ENCODE measurements around the gene SPATA13.
A peak's percentile ranks its signal among the peaks of the same experiment; 100 is the strongest.

SPATA13 gene

DNA sequence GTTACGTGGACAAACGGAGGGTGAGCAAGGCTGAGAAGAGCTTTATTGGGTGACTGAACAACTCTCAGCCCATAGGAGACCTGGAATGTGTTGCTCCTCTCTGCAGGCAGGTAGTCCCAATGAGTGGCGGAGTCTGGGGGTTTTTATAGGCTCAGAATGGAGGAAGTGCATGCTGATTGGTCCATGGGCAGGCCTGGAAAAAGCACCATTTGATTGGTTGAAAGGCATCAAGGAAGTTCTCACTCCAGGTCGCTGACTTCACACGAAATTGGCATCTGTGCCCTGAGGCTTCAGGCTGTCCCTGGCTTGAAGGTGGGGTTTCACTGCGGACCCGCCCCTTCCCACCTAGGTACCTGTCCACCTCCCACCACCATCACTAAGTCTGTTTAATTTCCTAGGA lies 65.4 kb downstream of the SPATA13 start:
- no peak for DNase-seq

DNA sequence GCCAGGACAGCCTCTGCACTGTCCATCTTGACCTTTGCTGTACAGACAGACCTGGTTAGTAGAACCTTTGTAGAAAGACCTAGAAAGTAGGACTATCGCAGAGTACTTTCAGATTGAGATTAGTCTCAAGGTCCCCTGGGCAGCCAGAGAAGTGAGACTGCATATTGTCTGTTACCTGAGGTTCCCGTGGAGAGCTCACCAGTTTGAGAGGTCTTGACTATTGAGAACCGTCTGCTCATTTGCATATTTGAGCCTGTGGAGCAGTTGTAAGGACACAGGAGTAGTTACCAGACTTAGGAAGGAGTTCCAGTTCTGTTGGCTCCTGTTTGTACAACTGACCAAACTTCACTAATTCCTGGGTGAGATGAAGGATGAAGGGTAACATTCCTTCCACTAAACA lies 66.2 kb downstream of the SPATA13 start:
- DNase-seq: no peak

DNA sequence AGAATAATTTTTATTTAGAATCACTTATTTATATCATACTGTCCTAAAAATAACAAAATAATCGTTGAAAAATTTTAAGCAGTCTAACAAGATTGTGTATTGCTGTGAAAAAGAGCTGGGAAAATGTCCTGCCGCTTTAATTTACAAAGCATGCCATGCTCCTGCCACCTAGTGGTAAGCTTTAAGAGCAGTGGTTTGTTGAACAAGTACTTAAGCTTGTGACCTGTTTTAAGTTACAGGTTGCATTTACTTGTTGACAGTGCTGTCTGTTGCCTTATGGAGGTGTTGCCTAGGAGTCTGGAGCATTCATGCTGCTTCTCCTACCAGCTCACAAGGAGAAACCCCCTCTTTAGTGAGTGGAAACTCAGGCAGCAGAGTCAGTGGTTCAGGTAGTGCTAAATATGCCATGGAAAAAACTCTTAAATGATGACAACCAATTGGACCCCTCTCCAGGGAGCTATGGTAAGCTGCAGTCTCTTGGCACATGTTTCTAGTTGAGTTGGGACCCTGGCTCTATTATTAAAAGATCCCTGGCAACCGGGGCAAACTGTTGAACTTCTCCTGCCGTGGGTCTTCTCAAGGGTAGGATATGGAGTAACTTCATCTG lies 68.4 kb downstream of the SPATA13 start:
- peak in 1 of 2 experiments; percentile 43 for DNase-seq

DNA sequence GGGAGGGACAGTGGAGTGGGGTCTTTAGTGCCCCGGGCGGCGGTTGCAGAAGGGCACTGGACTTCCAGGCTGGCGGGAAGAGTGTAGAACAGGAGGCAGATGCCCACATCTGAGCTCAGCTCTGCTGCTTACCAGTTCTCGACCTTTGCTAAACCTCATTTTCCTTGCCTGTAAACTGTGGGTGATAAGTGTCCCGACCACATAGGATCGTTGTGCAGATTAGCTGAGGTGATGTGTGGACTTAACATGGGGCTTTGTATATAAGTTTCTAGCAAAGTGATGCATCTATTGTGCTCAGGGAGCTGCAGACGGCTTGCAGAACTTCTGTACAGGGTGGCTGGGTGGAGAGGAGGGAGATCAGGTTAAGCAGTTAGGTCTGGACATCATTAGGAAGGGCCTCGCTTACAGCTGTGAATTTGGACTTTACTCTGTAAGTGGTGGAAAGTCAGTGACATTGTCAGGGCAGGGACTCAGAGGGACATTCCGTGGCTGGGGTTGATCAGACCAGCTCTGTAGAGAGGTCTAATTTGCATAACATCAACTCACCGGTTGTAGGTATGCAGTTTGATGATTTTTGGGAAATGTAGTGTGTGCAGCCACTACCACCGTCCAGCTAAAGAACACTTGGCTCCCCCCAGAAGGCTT lies 70.0 kb downstream of the SPATA13 start:
- no peak for DNase-seq

DNA sequence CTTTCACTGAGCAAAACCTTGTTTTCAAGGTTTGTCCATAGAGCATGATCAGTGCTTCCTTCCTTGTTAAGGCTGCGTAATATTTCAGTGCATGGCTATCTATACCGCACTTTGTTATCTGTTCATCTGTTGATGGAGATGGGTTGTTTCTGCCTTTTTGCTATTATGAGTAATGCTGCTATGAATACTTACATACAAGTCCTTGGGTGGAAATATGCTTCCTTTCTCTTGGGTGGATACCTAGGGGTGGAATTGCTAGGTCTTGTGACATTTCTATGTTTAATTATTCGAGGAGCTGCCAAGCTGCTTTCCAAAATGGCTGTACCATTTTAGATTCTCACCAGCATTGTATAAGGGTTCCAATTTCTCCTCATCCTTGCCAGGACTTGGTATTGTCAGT lies 70.9 kb downstream of the SPATA13 start:
- no peak for DNase-seq

DNA sequence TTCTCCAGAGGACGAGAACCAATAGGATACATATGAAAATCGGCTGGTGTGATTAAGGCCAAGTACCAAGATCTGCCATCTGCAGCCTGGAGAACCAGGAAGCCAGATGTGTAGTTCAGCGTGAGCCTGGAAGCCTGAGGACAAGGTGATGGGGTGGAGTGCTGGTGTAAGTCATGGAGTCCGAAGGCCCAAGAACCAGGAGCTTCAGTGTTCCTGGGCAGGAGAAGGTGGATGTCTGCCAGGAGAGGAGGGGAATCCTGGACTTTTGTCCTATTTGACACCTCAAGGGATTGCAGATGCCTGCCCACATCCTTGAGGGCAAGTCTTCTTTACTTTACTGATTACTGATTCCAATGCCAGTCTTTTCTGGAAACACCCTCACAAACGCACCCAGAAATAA lies 71.5 kb downstream of the SPATA13 start:
- DNase-seq: no peak

DNA sequence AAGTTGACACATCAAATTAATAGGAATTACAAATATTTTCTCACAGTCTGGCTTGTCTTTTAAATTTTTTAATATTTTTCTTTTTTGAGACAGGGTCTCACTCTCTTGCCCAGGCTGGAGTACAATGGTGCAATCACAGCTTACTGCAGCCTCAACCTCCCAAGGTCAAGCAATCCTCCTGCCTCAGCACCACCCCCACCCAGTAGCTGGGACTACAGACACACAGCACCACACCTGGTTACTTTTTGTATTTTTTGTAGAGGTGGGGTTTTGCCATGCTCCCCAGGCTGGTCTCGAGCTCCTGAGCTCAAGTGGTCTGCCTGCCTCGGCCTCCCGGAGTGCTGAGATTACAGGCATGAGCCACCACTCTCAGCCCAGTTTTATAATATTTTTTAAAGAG lies 72.0 kb downstream of the SPATA13 start:
- DNase-seq: no peak

DNA sequence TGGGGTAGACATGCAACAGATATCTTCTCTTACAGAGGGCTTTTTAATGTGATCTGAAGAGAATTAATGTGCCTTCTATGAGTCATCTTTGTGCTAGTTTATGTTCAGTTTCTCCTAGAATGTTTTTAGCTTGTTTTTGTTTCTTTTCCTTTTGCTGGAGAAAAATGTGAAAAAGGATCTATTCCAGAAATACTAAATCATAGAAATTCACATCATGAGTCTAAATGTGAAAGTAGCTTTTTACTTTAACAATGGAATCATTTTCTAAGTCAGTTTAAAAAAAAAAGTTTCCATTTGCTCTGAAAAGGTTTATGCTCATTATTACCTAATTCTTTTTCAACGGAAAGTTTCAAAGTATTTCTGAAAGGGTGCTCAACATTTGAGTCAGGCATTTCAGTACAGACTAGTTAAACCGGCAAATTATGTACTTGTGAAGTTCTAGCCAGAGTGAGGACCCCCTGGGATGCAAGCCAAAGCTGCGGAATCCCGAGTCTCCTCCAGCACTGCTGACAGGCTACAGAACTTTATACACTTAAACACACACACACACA lies 72.9 kb downstream of the SPATA13 start:
- DNase-seq: no peak

DNA sequence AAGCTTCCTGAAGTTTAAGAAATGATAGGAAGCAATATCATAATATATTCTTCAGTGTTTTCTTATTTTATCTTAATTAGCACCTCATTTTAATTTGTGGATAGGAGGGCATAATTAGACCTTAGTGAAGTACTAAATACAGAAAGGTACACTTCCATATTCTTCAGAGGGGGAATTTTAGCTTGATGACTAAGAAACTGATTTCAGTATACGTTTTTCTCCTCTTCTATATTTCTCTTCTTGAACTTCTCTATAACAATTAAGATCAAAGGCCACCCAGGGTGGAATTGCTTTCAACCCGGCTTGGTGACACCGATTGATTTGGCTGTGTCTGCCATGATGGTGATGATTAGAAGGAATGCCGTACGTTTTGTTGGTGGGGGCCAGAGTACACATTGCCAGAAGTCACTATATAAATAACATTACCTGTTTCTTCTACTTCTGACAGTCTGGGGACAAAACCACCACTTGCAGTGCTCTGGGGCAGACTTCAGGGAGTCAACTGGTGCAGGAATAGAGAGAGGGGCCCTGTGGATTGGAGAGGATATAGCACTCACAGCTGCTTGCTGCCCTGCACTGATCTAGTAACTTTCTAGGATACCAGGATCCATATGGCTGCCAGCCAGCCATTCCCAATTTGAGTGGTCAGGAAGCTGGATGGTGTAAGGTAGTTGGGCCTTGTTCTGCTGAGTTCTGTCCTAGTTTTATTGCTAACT lies 73.8 kb downstream of the SPATA13 start:
- no peak for DNase-seq

DNA sequence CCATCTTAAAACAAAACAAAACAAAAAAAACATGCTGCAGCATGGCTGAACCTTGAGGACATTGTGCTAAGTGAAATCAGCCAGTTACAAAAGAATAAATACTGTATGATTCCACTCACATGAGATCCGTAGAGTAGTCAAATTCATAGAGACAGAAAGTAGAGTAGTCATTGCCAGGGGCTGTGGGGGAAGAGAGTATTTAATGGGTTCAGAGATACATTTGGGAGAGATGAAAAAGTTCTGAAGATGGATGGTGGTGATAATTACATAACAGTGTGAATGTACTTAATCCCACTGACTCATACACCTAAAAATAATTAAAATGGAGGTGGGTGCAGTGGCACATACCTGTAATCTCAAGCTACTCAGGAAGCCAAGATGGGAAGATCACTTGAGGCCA lies 76.8 kb downstream of the SPATA13 start:
- DNase-seq: no peak

DNA sequence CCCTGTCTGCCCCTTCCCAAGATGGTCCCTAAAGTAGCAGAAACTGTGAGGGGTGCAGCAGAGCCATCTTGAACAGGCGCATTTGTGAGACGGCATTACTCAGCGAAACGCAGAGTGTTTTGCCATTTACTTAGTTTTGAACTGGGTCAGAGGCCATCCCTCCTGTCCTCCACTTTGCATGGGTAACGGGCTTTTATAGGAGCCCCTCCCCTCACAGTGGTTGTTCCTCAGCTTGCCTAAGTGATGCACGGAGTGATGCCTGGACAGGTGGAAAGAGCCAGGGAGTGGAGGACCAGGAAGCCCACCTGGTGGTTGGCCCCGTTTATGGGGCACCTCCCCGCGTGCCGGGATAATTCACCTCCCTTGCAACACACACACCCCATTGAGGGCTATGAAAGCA lies 80.8 kb downstream of the SPATA13 start:
- no peak for DNase-seq

DNA sequence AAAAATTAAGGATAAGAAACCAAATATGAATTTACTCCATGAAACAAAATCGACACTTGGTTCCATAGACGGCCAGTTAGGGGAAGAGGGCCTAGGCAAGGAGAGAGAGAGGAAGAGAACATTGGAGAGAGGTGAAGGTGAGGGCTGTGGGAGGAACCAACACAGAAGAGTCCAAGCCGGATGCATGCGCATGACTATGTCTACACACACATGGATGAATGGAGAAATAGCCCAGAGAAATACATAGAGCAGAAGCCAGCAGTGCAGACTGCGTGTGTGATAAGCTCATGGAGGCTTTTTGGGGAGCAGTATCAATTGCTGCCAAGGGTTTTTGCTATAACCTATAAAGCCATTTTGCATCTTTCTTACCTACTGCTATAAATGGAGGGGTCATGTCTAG lies 81.6 kb downstream of the SPATA13 start:
- no peak for DNase-seq

DNA sequence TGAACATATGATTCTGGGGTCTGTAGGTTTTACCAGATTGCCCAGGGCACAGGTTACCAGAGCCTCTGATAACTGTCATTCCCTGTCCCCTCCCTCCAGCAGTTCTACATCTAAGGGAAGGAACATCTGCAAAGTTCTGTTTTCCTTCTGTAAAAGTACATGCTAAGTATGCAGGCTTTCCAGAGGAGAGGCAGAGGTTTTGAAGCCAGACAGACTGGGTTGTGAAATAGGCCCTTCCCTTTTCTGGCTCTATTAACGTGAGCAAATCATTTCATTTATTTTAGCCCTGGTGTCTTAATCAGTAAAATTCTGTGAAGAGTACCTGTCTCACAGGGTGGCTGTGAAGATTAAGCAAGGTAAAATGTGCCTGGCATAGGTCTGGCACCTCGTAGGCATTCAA lies 82.8 kb downstream of the SPATA13 start:
- DNase-seq: no peak

DNA sequence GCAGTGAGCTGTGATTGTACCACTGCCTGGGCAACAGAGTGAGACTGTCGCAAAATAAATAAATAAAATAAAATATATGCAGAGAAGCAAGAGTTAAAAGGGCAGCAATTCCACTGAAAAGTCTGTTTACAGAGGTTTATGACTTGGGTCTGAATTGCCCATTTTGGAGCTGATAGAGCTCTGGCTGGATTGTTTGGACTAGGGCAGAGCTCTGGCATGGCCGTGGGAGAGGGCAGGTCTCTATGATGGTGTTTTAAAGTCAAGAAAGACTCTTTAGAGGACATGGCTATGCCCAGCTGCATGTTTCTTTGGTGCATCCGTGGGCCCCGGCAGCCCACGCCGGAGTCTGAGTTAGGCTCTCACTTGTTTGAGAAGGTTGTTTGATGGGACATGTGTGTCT lies 84.3 kb downstream of the SPATA13 start:
- DNase-seq: no peak

DNA sequence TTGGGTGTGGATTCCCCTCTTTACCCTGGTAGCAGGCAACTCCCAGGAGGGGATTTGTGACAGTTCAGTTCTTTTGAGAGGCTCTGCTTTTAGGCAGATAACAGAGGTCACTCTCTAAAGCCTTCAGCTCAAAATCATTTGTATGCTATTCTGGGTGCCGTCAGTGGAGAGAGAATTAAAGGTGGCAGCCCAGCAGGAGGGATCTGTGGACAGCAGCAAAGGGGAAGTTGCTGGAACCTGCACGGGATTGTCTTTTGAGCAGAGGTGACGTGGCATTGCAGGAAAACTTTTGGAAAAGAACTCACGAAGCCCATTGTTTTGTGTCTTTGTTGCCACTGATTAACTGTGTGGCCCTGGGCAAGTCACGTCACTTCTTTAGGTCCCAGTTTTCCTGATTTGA lies 86.5 kb downstream of the SPATA13 start:
- DNase-seq: no peak

DNA sequence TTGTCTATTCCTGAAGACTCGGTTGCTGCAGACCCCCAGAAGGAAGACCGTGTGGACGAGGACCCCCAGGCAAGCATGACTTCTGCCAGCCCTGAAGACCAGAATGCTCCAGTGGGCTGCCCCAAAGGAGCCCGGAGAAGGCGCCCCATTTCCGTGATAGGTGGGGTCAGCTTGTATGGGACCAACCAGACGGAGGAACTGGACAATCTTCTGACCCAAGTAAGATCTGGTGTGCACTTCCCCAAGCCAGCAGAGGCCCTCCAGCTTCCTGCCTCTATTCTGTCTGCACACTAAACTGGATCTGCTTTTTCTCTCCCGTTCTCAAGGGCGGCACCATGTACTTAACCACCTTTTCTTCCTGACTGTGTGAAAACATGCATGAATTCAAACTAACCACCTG lies 89.1 kb downstream of the SPATA13 start:
- no peak for DNase-seq

DNA sequence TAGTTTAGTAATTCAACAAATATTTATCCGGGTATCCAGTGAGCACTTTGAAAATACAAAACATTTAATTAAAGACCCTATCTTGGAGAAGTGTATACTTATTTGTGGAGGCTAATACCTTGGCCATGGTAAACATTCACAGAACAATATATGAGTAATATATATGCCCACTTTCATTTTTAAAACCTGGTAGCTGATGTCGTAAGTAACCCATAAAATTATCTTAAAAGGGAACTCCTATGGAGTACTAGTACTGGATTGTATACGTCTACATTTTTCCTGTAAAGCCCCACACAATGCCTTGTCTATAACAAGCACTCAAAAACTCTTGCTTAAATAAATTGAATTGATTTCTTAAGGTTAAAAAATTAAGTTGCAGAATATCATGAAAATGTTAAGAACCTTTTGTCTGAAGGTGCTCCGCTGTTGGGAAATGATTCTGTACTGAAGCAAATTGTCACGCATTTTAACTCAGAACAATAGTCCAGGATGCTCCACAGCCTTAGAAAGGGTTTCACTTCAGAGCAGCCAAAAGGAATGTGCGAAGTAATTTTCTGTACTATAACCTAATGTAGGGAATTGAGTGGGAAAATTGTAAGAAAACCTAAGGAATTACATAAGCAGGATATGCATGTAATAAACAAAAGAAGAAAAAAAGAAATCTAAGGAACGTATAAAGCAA lies 90.0 kb downstream of the SPATA13 start:
- DNase-seq: no peak

DNA sequence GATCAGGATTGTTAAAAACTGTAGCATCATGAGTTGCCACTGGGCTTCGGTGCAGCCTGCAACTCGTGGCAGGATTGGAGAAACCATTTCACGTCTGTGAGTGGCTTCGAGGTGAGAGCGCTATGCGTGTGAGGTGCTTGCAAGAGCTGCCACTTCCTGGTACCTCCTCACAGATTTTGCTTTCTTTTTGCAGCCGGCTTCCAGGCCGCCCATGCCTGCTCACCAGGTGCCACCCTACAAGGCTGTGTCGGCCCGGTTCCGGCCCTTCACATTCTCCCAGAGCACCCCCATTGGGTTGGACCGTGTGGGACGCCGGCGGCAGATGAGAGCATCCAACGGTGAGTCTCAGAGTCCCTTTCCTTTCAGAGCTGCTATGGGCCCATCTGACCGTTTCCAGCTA lies 91.0 kb downstream of the SPATA13 start:
- peak; percentile 81 to 82 for DNase-seq

DNA sequence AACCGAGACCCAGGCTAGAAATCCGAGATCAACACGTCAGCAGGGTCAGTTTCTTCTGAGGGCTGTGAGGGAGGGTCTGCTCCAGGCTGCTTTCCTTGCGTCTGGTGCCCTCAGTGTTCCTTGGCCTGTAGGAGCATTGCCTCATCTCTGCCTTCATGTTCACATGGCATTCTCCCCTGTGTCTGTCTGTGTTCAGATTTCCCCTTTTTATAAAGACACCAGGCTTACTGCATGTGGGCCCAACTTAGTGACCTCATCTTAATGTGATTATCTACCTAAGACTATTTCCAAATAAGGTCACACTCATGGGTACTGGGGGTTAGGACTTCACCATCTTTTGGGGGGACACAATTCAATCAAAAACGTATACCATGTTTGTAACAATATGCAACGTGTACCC lies 91.6 kb downstream of the SPATA13 start:
- no peak for DNase-seq

DNA sequence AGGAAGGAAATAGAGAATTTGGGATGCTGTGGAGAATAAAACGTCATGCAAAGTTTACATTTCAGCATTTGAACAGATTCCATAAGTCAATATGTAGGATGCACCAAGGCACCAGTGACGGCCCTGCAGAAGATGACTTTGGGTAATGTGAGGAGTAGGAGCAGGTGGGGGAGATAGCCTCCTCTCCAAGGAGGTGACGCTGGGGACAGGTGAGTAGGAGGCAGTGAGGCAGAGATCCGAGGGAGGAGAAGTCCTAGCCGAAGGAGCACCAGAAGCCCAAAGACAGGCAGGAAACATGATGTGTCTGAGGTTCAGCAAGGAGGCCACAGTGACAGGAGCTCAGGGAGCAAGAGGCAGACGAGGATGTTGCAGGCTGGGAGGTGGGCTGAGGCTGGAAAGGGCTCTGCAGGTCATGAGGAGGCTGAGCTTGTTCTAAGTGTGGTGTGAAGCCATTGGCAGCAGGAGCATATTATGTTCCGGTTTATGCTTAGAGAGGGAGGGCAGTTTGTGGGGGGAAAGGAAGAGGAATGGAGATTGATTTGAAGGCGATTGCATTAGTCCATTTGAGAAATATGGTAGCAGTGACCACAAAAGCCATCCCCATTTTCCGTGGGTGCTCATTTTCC lies 93.1 kb downstream of the SPATA13 start:
- peak in 1 of 2 experiments; percentile 41 for DNase-seq

DNA sequence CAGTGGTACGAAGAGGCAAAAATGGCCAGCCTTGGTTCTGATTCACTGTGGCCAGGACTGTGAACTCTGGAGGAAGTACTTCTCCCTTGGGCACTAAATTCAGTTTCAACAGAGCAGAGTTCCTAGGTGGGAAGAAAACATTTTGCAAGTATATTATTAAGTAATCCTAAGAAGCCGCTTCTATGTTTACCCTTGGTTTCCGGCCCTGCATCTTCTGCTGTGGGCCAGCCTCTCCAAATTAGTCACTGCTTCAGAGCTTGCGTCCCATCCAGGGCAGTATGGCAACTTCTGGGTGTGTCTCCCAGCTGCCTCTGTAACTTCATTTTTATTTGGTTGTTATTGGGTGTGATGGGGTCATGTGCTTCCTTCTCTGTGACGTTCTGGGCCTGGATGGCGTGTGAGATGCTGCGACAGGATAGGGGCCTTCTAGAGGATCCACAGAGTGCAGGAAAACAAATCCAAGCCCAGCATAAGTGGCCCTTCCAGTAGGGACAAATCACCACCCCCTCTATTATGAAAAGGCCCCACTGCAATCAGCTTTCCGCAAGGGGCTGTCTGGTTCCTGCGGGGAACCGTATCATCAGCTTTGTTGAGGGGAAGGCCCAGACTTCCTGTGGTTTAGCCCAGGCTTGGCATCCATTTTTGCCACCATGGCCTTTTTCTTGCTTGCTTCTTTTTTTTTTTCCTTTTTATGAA lies 93.8 kb downstream of the SPATA13 start:
- peak; percentile 65 to 70 for DNase-seq

DNA sequence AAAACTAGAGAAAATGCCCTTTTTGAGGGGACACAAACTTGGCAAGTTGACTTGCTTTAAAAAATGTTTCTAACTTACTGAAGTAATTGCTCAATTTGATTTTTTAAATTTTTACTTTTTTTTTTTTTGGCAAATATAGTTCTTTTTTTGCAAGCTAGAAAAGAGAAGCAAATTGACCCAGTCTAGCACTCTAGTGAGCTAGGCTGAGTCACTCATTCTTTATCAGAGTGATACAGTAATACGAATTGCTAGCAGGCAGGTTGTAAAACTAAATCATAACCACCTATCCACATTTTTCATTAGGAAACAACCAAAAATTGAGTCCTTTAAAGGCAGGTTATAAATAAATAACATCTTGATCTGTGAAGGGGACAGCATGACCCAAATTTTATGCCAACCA lies 97.0 kb downstream of the SPATA13 start:
- DNase-seq: no peak

Data from activated T-cell treated with anti-CD3 and anti-CD28 coated beads, Interleukin-2, amount 50 U/mL, for 48 hours (primary cell).